BLaER1 treated with 17β-estradiol and CSF1 and Interleukin-3, amounts not matched to agents 10 nM and 100 nM (cell line): Measurements from ENCODE around the gene WDR6.

Experiments
- H3K27ac ChIP-seq, 11 experiments: shearing (Covaris generic); formaldehyde crosslinking; 2 replicates each; pipeline ENCODE4 v1.8.1; 2022
- H3K27me3 ChIP-seq, 11 experiments: shearing (Covaris generic); formaldehyde crosslinking; 2 replicates each; pipeline ENCODE4 v1.8.1; 2022
- H3K36me3 ChIP-seq, 11 experiments: shearing (Covaris generic); formaldehyde crosslinking; 2 replicates each; pipeline ENCODE4 v1.8.1; 2022
- H3K4me1 ChIP-seq, 10 experiments: shearing (Covaris generic); formaldehyde crosslinking; 2 replicates each; pipeline ENCODE4 v1.8.1; 2022
- H3K4me2 ChIP-seq, 11 experiments: shearing (Covaris generic); formaldehyde crosslinking; 2 replicates each; pipeline ENCODE4 v1.8.1; 2022
- H3K4me3 ChIP-seq, 10 experiments: shearing (Covaris generic); formaldehyde crosslinking; 2 replicates each; pipeline ENCODE4 v1.8.1; 2022
- H3K9ac ChIP-seq, 11 experiments: shearing (Covaris generic); formaldehyde crosslinking; 2 replicates each; pipeline ENCODE4 v1.8.1; 2022
- H3K9me3 ChIP-seq, 11 experiments: shearing (Covaris generic); formaldehyde crosslinking; replicated peaks in 1 of 11; 2 replicates each; pipeline ENCODE4 v1.8.1; 2022
- H4K20me1 ChIP-seq, 11 experiments: shearing (Covaris generic); formaldehyde crosslinking; 2 replicates each; pipeline ENCODE4 v1.8.1; 2022
- Cebpa-rat ChIP-seq, 11 experiments: shearing (Covaris generic); IDR thresholded peaks; 2 replicates each; pipeline ENCODE4 v1.8.1; 2022

WDR6 gene

GRCh38 chr3:49015072-49015471 lies 7.9 kb downstream of the WDR6 start:
- H3K4me2 ChIP-seq = no peak overlapping the region
- peaks cover 45 to 80% (median 78%) of the 10 kb centered on the region in 11 experiments for H4K20me1 ChIP-seq
- H3K9ac ChIP-seq = no peak overlapping the region
- no peak for TF ChIP-seq Cebpa-rat (IDR thresholded peaks at IDR 0.05)
- H3K27ac ChIP-seq = no peak overlapping the region
- H3K4me1 ChIP-seq = peaks cover 26 to 70% (median 53%) of the 10 kb centered on the region in 10 experiments
- no peaks in the 10 kb centered on the region for H3K9me3 ChIP-seq
- H3K27me3 ChIP-seq = no peaks in the 10 kb centered on the region
- no peak overlapping the region; a peak in 1 of 20 replicates for H3K4me3 ChIP-seq
- H3K36me3 ChIP-seq = peaks cover 56 to 72% (median 62%) of the 10 kb centered on the region in 11 experiments

- peak overlapping the region in 3 of 11 experiments; percentile 97 to 99 (median 98); a peak in 2 of 22 replicates for H3K4me2 ChIP-seq
- no peaks in the 10 kb centered on the region for H3K9me3 ChIP-seq
- H4K20me1 ChIP-seq = peaks cover 45 to 73% (median 71%) of the 10 kb centered on the region in 11 experiments
- H3K4me3 ChIP-seq = no peak overlapping the region
- no peak for TF ChIP-seq Cebpa-rat (IDR thresholded peaks at IDR 0.05)
- H3K4me1 ChIP-seq = peaks cover 25 to 67% (median 51%) of the 10 kb centered on the region in 10 experiments; a peak in 19 of 20 replicates
- no peaks in the 10 kb centered on the region for H3K27me3 ChIP-seq
- H3K9ac ChIP-seq = peak overlapping the region in 3 of 11 experiments; percentile 13 to 98 (median 37); a peak in 2 of 22 replicates
- H3K27ac ChIP-seq = no peak overlapping the region
- H3K36me3 ChIP-seq = peaks cover 53 to 65% (median 61%) of the 10 kb centered on the region in 11 experiments
These were observed 8.6 kb downstream of the WDR6 start for GRCh38 chr3:49015765-49016164.

- no peaks in the 10 kb centered on the region for H3K9me3 ChIP-seq
- H3K4me3 ChIP-seq = peak overlapping the region in 7 of 10 experiments; percentile 74 to 99 (median 95); a peak in 8 of 20 replicates
- no peak for TF ChIP-seq Cebpa-rat (IDR thresholded peaks at IDR 0.05)
- peak overlapping the region; percentile 96 to 100 (median 99) for H3K4me2 ChIP-seq
- no peaks in the 10 kb centered on the region for H3K27me3 ChIP-seq
- 0 out of 22 replicates have a peak overlapping the region, but pooled peaks of 1 of the 11 experiments have one; percentile 99 for H3K27ac ChIP-seq
- peaks cover 25 to 64% (median 51%) of the 10 kb centered on the region in 10 experiments; a peak in 19 of 20 replicates for H3K4me1 ChIP-seq
- H3K9ac ChIP-seq = peak overlapping the region in 6 of 11 experiments; percentile 98 to 100 (median 99); a peak in 9 of 22 replicates
- peaks cover 49 to 56% (median 53%) of the 10 kb centered on the region in 11 experiments for H3K36me3 ChIP-seq
- peaks cover 37 to 64% (median 63%) of the 10 kb centered on the region in 11 experiments for H4K20me1 ChIP-seq
These were observed 9.4 kb downstream of the WDR6 start for GRCh38 chr3:49016414-49017228.

GRCh38 chr3:49017229-49017970 lies 10.2 kb downstream of the WDR6 start:
- Histone ChIP-seq H3K27ac (peak overlapping the region; percentile 96 to 100 (median 99); a peak in 20 of 22 replicates), H3K4me3 (peak overlapping the region; percentile 74 to 99 (median 92)), H3K27me3 (no peaks in the 10 kb centered on the region), H4K20me1 (peaks cover 29 to 56% (median 55%) of the 10 kb centered on the region in 11 experiments), H3K4me2 (peak overlapping the region; percentile 96 to 100 (median 99)), H3K9ac (peak overlapping the region; percentile 98 to 100 (median 99)), H3K9me3 (no peaks in the 10 kb centered on the region), H3K4me1 (peaks cover 25 to 60% (median 49%) of the 10 kb centered on the region in 10 experiments; a peak in 19 of 20 replicates), H3K36me3 (peaks cover 41 to 48% (median 45%) of the 10 kb centered on the region in 11 experiments)
- no peak for TF ChIP-seq Cebpa-rat (IDR thresholded peaks at IDR 0.05)

GRCh38 chr3:49017971-49018706 lies 10.9 kb downstream of the WDR6 start, which contains the start of gene DALRD3:
Gene DALRD3 (minus strand): TSS chr3:49018580. CDS start chr3:49018564, 16 bp downstream.
- Histone ChIP-seq H3K4me1 (peaks cover 30 to 65% (median 53%) of the 10 kb centered on the region in 10 experiments), H3K27me3 (no peaks in the 10 kb centered on the region), H3K27ac (peak within 1 kb of the TSS; percentile 96 to 100 (median 99)), H3K9me3 (no peaks in the 10 kb centered on the region), H3K9ac (peak within 1 kb of the TSS; percentile 98 to 100 (median 99)), H3K4me2 (peak within 1 kb of the TSS; percentile 96 to 100 (median 99)), H3K4me3 (peak within 1 kb of the TSS; percentile 74 to 99 (median 92)), H4K20me1 (peaks cover 23 to 56% (median 53%) of the 10 kb centered on the region in 11 experiments), H3K36me3 (peaks cover 38 to 45% (median 41%) of the 10 kb centered on the region in 11 experiments)
- TF ChIP-seq Cebpa-rat (IDR thresholded peaks at IDR 0.05) = no peak

GRCh38 chr3:49018707-49019006 lies 11.5 kb downstream of the WDR6 start:
- Histone ChIP-seq H3K9ac (peak overlapping the region; percentile 98 to 100 (median 99)), H3K4me1 (peaks cover 35 to 65% (median 54%) of the 10 kb centered on the region in 10 experiments), H3K4me2 (peak overlapping the region; percentile 96 to 100 (median 99)), H3K9me3 (no peaks in the 10 kb centered on the region), H3K4me3 (peak overlapping the region; percentile 74 to 99 (median 92)), H3K36me3 (peaks cover 38 to 45% (median 41%) of the 10 kb centered on the region in 11 experiments), H3K27me3 (no peaks in the 10 kb centered on the region), H4K20me1 (peaks cover 18 to 56% (median 53%) of the 10 kb centered on the region in 11 experiments), H3K27ac (peak overlapping the region; percentile 96 to 100 (median 99); a peak in 21 of 22 replicates)
- no peak for TF ChIP-seq Cebpa-rat (IDR thresholded peaks at IDR 0.05)

GRCh38 chr3:49019941-49020329 lies 12.7 kb downstream of the WDR6 start:
- Histone ChIP-seq H3K36me3 (peaks cover 38 to 45% (median 41%) of the 10 kb centered on the region in 11 experiments), H3K4me1 (peaks cover 48 to 65% (median 57%) of the 10 kb centered on the region in 10 experiments), H3K4me3 (peak overlapping the region; percentile 74 to 99 (median 92)), H4K20me1 (peaks cover 5 to 56% (median 53%) of the 10 kb centered on the region in 11 experiments; a peak in 20 of 22 replicates), H3K27ac (peak overlapping the region; percentile 96 to 100 (median 99)), H3K4me2 (peak overlapping the region; percentile 96 to 100 (median 99)), H3K9me3 (no peaks in the 10 kb centered on the region), H3K9ac (peak overlapping the region; percentile 98 to 100 (median 99)), H3K27me3 (no peaks in the 10 kb centered on the region)
- TF ChIP-seq Cebpa-rat (IDR thresholded peaks at IDR 0.05) = no peak
